MM.1S (cell line): ENCODE data around the gene MEP1A.

Experiments used
- CTCF ChIP-seq: fragments of 300-600 bp; sonication (generic); IDR thresholded peaks from 2 replicates; pipeline ENCODE4 v1.5.1; 2016; ENCODE audit warnings: antibody characterized with exemption, low read length, mixed read lengths
- EZH2 ChIP-seq: fragments of 300-600 bp; sonication (generic); optimal IDR thresholded peaks from 2 replicates; pipeline ENCODE3; 2017; ENCODE audit warnings: low read depth, mild to moderate bottlenecking, antibody characterized with exemption, low read length, mixed read lengths
- EZH2phosphoT487 ChIP-seq: fragments of 300-600 bp; sonication (generic); IDR thresholded peaks from 2 replicates; pipeline ENCODE4 v1.6.1; 2018; ENCODE audit warnings: antibody characterized with exemption, low read length

GRCh38 chr6:46758960-46759753 is 34.0 kb upstream of the MEP1A start:
- TF ChIP-seq EZH2phosphoT487, result no peak
- TF ChIP-seq CTCF, result no peak
- TF ChIP-seq EZH2, result no peak
